Measurements from ENCODE around the gene NUTM1. TPM values are rescaled to one million over a fixed set of nuclear protein-coding genes. Genes with fewer than 3 reads are reported as not detected.
A peak's percentile ranks its signal among the peaks of the same experiment; 100 is the strongest.

The NUTM1 gene
- total RNA-seq, 1 donor from 2014 or later: not detected

DNA sequence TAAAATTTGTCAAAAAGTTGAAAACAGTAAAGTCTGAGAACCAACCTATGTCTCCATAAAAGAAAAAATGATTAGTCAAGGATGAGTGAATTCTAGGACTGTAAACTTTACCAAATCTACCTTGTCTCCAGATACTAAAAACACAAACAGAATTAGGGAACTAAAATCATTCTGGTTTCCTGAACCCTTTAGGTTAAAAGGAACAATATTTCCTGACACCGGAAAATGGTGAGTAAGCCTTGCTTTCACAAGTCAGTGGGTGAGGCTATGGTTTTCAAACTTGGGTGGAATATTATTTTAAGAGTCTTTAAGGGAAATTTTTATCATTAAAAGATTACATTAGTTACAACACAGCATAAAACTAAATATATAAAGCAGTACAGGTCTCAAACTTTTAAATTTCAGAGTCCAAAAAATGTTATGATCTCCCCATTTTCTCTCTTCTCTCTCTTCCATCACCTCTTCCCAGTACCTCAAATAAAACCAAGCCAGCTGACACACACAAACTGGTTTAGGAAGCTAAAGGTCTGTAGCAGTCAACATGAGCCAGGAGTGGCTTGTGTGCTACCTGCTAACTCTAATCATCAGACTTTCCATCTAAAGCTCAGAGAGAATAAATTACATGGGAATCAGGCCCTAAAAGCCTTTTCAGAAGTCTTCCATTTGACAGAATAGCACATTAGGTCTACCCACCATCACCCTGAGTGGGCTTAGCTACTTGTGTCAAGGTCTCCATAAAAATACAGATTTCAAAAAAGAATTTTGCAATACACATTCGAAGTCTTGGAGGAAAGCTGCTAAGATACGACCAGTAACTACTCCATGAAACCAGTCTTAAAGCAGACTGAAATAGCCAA, 7.7 kb upstream of the NUTM1 start:
- Histone ChIP-seq H3K4me3 (ENCODE audit: low read depth, low read length) (no peak overlapping the region), H3K27me3 (ENCODE audit: control insufficient read depth, insufficient read depth, low read length) (no peaks in the 10 kb centered on the region), H3K36me3 (ENCODE audit: control insufficient read depth, insufficient read depth, low read length) (no peaks in the 10 kb centered on the region)
- TF ChIP-seq, protein P1, sequence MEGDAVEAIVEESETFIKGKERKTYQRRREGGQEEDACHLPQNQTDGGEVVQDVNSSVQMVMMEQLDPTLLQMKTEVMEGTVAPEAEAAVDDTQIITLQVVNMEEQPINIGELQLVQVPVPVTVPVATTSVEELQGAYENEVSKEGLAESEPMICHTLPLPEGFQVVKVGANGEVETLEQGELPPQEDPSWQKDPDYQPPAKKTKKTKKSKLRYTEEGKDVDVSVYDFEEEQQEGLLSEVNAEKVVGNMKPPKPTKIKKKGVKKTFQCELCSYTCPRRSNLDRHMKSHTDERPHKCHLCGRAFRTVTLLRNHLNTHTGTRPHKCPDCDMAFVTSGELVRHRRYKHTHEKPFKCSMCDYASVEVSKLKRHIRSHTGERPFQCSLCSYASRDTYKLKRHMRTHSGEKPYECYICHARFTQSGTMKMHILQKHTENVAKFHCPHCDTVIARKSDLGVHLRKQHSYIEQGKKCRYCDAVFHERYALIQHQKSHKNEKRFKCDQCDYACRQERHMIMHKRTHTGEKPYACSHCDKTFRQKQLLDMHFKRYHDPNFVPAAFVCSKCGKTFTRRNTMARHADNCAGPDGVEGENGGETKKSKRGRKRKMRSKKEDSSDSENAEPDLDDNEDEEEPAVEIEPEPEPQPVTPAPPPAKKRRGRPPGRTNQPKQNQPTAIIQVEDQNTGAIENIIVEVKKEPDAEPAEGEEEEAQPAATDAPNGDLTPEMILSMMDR (IDR thresholded peaks at IDR 0.05; ENCODE audit: insufficient read depth, low read length, poor library complexity, severe bottlenecking): no peak
- no peak for DNase-seq (ENCODE audit: low read depth)

DNA sequence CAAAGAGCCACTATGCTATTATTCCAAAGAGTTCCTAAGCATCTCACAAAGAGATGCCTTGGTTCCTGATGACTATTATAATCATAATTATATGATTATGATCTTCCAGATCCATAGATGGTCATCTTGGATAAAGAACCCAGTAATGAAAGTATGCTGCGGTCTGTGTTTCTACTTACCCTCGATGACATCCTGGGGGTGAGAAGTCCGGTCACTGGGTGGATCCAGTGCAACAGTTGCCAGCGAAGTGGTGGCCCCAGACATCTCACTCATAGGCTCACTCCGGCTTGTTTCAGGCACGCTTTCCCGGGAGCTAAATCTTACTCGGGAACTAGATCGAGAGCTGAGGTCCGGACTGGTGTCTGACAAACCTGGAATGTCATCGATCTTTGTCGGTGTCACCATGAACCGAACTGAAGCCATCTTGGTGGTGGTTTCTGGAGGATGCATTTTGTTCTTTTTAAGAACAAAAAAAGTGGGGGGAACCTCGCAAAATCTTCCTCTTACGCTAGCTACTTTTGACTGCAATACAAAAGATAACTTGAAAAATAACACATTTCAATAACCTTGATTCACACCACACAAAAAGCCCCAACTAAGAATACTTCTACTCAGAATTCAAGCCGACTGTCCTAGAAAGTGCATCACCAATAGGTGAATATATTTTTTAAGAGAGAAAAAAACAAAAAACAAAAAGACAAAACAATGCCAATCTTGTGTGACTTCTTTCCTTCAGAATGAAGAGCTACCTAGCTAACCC, 6.7 kb upstream of the NUTM1 start:
- H3K27me3 ChIP-seq (ENCODE audit: control insufficient read depth, insufficient read depth, low read length): no peaks in the 10 kb centered on the region
- peak overlapping the region; percentile 99 for H3K4me3 ChIP-seq (ENCODE audit: low read depth, low read length)
- no peak for DNase-seq (ENCODE audit: low read depth)
- H3K36me3 ChIP-seq (ENCODE audit: control insufficient read depth, insufficient read depth, low read length): no peaks in the 10 kb centered on the region
- TF ChIP-seq, protein P1 (IDR thresholded peaks at IDR 0.05; ENCODE audit: insufficient read depth, low read length, poor library complexity, severe bottlenecking): no peak

DNA sequence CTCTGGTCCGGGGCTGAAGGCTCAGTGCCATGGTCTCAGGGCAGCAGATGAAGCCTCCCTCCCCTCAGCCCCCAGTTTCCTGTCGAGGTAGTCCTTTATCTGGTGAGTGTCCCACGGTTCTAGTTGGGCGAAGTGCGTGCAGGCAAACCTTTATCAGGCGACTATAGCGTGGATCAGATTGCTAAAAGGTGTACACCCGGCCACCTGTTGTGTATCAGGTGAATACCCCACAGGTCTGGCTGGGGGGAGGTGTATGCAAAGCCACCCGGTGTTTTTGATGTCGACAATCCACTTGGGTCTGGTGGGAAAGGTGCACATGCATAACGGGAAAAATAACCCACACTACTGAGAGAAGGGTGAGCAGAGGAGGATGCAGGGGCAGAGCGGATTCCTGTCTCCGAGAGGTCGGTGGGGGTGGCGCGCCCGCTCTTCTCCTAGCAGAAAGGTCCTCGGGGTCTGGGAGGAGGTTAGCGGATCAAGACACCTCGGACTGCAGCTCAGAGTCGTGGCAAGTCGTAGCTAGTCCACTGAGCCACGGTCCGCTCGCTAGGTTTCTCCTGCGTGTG, 6.0 kb upstream of the NUTM1 start:
- H3K27me3 ChIP-seq (ENCODE audit: control insufficient read depth, insufficient read depth, low read length): no peaks in the 10 kb centered on the region
- no peaks in the 10 kb centered on the region for H3K36me3 ChIP-seq (ENCODE audit: control insufficient read depth, insufficient read depth, low read length)
- H3K4me3 ChIP-seq (ENCODE audit: low read depth, low read length): peak overlapping the region; percentile 99
- TF ChIP-seq, protein P1 (IDR thresholded peaks at IDR 0.05; ENCODE audit: insufficient read depth, low read length, poor library complexity, severe bottlenecking): no peak
- no peak for DNase-seq (ENCODE audit: low read depth)

DNA sequence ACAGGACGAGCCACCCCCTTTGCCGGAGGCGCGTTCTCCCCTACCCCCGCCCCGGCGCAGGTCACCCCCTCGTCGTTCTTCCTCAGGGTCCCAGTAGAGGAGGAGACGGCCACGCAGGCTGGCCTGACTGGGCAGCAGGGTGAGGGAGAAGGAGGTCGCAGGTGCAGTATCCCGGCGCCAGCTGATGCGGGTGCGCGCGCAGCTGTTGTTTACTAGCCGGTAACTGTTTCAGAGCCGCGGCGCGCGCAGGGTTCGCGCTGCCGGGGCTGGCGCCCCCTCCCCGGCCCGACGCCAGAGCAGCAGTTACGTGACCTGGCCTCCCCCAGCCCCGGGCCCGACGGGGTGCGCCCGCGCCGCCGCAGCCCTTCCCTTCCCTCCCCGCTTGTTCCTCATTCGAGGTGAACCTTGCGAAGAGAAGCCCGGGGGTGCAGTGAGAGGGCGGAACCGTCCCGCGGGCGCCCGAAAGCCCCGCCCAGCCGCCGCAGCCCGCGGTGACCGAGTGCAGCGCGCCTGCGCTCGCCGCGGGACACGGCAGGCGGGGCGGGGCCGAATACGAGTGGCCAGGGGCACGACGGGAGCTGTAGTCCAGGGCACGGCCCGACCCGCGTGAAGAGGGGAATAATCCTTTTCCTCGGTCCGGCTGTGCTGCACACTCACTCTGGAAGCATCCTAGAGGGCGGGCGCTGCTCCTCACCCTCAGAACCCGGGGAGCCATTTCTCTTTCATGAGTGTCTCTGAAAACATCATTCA, 5.4 kb upstream of the NUTM1 start, which contains the start of gene SLC12A6:
Gene SLC12A6, minus strand, starts transcription at position 225 of the 750 bp plus-strand sequence. CDS start 1,101 bp downstream, outside the sequence.
- Histone ChIP-seq H3K27me3 (ENCODE audit: control insufficient read depth, insufficient read depth, low read length) (no peaks in the 10 kb centered on the region), H3K4me3 (ENCODE audit: low read depth, low read length) (peak within 1 kb of the TSS; percentile 99), H3K36me3 (ENCODE audit: control insufficient read depth, insufficient read depth, low read length) (no peaks in the 10 kb centered on the region)
- TF ChIP-seq, protein P1 (IDR thresholded peaks at IDR 0.05; ENCODE audit: insufficient read depth, low read length, poor library complexity, severe bottlenecking): no peak
- peak; percentile 75 for DNase-seq (ENCODE audit: low read depth)

DNA sequence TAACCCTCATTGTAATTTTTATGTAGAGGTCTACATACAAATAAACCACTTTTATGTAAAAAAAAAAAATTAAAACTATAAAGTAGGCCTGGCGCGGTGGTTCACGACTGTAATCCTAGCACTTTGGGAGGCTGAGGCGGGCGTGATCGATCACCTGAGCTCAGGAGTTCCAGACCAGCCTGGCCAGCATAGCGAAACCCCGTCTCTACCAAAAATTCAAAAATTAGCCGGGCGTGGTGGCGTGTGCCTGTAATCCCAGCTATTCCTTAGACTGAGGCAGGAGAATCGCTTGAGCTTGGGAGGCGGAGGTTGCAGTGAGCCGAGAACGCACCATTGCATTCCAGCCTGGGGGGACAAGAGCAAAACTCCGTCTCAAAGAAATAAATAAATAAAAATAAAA, 4.8 kb upstream of the NUTM1 start:
- Histone ChIP-seq H3K27me3 (ENCODE audit: control insufficient read depth, insufficient read depth, low read length) (no peaks in the 10 kb centered on the region), H3K36me3 (ENCODE audit: control insufficient read depth, insufficient read depth, low read length) (no peaks in the 10 kb centered on the region), H3K4me3 (ENCODE audit: low read depth, low read length) (peak overlapping the region; percentile 99)
- no peak for DNase-seq (ENCODE audit: low read depth)
- TF ChIP-seq, protein P1 (IDR thresholded peaks at IDR 0.05; ENCODE audit: insufficient read depth, low read length, poor library complexity, severe bottlenecking): no peak
